BJ (cell line): ENCODE measurements around the gene CACNA1I. TPM values are rescaled to one million over a fixed set of nuclear protein-coding genes. Genes with fewer than 3 reads are reported as not detected.

Experiments
- CTCF ChIA-PET: fragments of 350-600 bp; formaldehyde crosslinking; extraction: SDS; loops from one replicate; lab custom pipeline; 2021; ENCODE audit warnings: antibody characterized with exemption, inconsistent platforms; lab: Yijun Ruan, JAX
- POLR2A ChIA-PET: fragments of 300-600 bp; sonication (Branson Sonifier 250); formaldehyde crosslinking; extraction: SDS; loops from one replicate; lab custom pipeline; 2021; ENCODE audit warnings: antibody characterized with exemption; lab: Charles Lee
- DNase-seq: peaks from one replicate; pipeline ENCODE4 v3.0.0-alpha.2; 2011; ENCODE audit warnings: low read depth
- H3K27me3 ChIP-seq: 2 replicates; pipeline ENCODE4 v1.6.0; 2011; ENCODE audit warnings: low read length; ENCODE audit not compliant: control insufficient read depth, insufficient read depth
- H3K36me3 ChIP-seq: 2 replicates; pipeline ENCODE4 v1.5.1; 2011; ENCODE audit warnings: low read length; ENCODE audit not compliant: control insufficient read depth, insufficient read depth
- H3K4me3 ChIP-seq: 2 replicates; pipeline ENCODE4 v1.5.1; 2011; ENCODE audit warnings: low read depth, mild to moderate bottlenecking, control low read depth, low read length
- polyA plus RNA-seq: library from polyadenylated mRNA; depleted of rRNA; stranded (reverse); fragments of >200 nt; gene quantifications from 2 replicates; pipeline ENCODE4 v1.2.3, GENCODE V29; 2011
- TF ChIP-seq, protein P1 (sequence below): IDR thresholded peaks from 2 replicates; pipeline ENCODE4 v1.5.1; 2011; ENCODE audit warnings: low read depth, mild to moderate bottlenecking, control low read depth, inconsistent platforms, low read length, moderate library complexity; ENCODE audit not compliant: insufficient read depth

The CACNA1I gene
- polyA plus RNA-seq, 1 experiment, result 0.01 TPM

DNA sequence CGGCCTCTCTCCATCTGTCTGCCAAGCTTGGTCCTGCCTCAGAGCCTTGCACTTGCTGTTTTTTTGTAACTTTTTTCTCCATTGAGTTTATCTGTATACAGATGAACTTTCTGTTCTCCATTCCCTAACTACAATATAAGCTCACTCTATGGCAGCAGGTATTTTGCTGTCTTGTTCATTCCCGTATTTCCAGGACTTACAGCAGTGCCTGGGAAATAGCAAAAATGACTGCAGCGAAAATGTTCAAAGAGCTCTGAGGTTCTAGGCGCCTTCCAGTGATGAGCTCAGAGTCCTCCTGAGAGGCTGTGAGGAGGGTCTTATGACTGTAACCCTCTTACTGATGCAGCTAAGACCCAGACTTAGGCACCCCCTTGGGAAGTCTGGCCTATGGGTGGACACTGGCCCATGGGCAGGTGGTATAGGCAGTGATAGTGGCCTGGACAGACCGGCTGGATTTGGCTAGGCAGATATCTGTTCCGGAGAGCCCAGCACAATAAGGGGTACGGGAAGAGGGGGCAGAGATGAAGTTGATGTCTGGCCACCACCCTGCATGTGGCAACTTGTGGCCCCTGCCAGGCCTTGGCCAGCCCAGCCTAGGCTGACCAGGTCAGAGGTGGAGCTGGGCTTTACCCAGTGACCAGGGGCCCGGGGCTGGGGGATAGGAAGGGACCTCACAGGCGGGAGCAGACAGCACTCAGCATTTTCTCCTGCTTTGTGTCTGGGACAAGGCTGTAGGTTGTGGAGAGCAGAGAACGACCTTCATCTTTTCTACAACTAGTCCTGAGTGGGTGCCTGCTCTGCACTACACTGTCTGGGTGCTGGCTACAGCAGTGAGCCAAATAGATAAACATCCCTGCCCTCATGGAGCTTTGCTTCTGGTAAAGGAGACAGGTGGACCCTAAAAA, 45.5 kb upstream of the CACNA1I start:
- no peak for DNase-seq
- ChIA-PET CTCF (interaction anchor here (0.8 to 3.0 kb wide), 5 partner anchors 11 to 512 kb away, joined by 3 to 12 read pairs (median 9); no protein-coding TSS in a partner anchor), POLR2A (interaction anchor here (0.5 kb wide), 1 partner anchor 1594 kb away, joined by 5 read pairs; no protein-coding TSS in a partner anchor)
- Histone ChIP-seq H3K4me3 (no peak overlapping the region), H3K36me3 (peaks cover 35% of the 10 kb centered on the region), H3K27me3 (no peaks in the 10 kb centered on the region)
- TF ChIP-seq, protein P1, sequence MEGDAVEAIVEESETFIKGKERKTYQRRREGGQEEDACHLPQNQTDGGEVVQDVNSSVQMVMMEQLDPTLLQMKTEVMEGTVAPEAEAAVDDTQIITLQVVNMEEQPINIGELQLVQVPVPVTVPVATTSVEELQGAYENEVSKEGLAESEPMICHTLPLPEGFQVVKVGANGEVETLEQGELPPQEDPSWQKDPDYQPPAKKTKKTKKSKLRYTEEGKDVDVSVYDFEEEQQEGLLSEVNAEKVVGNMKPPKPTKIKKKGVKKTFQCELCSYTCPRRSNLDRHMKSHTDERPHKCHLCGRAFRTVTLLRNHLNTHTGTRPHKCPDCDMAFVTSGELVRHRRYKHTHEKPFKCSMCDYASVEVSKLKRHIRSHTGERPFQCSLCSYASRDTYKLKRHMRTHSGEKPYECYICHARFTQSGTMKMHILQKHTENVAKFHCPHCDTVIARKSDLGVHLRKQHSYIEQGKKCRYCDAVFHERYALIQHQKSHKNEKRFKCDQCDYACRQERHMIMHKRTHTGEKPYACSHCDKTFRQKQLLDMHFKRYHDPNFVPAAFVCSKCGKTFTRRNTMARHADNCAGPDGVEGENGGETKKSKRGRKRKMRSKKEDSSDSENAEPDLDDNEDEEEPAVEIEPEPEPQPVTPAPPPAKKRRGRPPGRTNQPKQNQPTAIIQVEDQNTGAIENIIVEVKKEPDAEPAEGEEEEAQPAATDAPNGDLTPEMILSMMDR, result no peak

DNA sequence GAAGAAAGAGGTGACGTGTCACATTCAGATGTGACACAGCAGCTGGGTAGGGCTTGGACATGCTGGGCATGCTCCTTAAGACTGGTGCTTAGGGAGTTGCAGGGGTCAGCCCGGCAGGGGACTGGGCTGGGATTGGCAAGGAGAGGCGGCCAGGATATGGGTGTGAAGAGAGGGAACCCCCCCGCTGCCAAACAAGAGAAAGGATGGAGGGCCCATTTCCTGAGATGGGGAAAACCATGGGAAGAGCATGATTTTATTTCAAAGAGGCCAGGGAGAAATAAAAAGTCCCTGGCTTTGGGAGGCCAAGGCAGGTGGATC, 44.9 kb upstream of the CACNA1I start:
- no peak for DNase-seq
- ChIA-PET CTCF (interaction anchor here (1.6 to 3.0 kb wide), 3 partner anchors 29 to 214 kb away, joined by 4 to 12 read pairs (median 11); no protein-coding TSS in a partner anchor), POLR2A (interaction anchor here (0.5 kb wide), 1 partner anchor 1594 kb away, joined by 5 read pairs; no protein-coding TSS in a partner anchor)
- no peak overlapping the region for H3K4me3 ChIP-seq
- no peaks in the 10 kb centered on the region for H3K27me3 ChIP-seq
- peaks cover 35% of the 10 kb centered on the region for H3K36me3 ChIP-seq
- TF ChIP-seq, protein P1, result no peak

DNA sequence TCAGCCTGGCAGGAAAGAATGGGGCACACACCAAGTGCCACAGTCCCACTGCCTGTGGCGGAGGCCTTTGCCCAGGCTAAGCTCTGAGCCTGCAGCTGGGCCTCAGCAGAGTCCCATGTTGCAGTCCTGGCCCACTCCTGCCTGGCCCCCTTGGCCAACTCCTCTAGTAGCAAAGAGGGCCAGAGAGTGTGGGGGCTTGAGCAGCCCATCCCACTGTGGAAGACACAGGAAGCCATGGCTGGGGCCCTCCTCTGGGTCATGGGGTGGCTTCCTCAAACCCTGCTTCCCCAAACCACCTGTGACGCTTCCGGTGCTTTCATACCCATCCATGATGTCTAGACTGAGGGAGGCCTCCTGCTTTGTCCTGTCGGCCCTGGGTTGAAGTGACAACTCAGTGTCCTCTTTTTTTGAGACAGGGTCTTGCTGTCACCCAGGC, 43.8 kb upstream of the CACNA1I start:
- CTCF ChIA-PET, result interaction anchor here (3.0 to 4.0 kb wide), 3 partner anchors 10 to 33 kb away, joined by 11 to 28 read pairs (median 12); no protein-coding TSS in a partner anchor
- no peak overlapping the region for H3K4me3 ChIP-seq
- no peaks in the 10 kb centered on the region for H3K27me3 ChIP-seq
- H3K36me3 ChIP-seq, result peaks cover 30% of the 10 kb centered on the region
- POLR2A ChIA-PET, result interaction anchor here (0.6 kb wide), 1 partner anchor 187 kb away, joined by 11 read pairs; no protein-coding TSS in a partner anchor
- no peak for DNase-seq
- TF ChIP-seq, protein P1, result no peak

- ChIA-PET POLR2A (no interaction called here), CTCF (interaction anchor here (0.8 to 24.6 kb wide), 5 partner anchors 11 to 504 kb away, joined by 4 to 476 read pairs (median 28); partner anchors contain the start of gene RPL3)
- Histone ChIP-seq H3K27me3 (no peaks in the 10 kb centered on the region), H3K36me3 (peaks cover 27% of the 10 kb centered on the region), H3K4me3 (no peak overlapping the region)
- TF ChIP-seq, protein P1, result no peak
- DNase-seq, result no peak
Observed at GRCh38 chr22:39527481-39527961, 43.0 kb upstream of the CACNA1I start.
